HG02840 (cell line): ENCODE data around the gene CA6.
"Not testable (repeated sequence)": the region's sequence is repeated elsewhere in the genome, so short reads cannot be mapped to it uniquely, and the experiment has no call there.

Experiments
- ATAC-seq: cut with Tn5 transposase; IDR thresholded peaks from one replicate; pipeline ENCODE4 v1.9.1; 2021; ENCODE audit warnings: mild to moderate bottlenecking, moderate library complexity, moderate number of reproducible peaks; ENCODE audit not compliant: unreplicated experiment, low FRiP score

CA6 gene

DNA sequence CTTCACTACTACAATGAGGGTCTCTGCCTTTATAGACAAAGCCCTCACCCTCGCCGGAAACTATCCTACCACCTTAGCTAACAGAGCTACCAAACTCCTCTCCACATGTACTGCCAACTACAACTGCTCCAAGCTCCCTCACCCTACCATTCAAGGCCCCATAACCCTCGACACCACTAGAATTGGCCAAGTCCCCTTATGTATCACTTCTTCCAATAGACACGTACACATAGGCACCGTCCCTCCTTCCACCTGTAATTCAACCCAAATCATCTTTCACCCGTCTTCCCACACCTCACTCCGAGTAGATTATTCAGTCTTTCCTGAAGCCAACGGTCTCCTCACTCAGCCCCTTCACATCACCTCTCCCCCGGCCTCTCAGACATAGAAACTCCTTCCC, 19.7 kb upstream of the CA6 start:
- ATAC-seq = no peak

DNA sequence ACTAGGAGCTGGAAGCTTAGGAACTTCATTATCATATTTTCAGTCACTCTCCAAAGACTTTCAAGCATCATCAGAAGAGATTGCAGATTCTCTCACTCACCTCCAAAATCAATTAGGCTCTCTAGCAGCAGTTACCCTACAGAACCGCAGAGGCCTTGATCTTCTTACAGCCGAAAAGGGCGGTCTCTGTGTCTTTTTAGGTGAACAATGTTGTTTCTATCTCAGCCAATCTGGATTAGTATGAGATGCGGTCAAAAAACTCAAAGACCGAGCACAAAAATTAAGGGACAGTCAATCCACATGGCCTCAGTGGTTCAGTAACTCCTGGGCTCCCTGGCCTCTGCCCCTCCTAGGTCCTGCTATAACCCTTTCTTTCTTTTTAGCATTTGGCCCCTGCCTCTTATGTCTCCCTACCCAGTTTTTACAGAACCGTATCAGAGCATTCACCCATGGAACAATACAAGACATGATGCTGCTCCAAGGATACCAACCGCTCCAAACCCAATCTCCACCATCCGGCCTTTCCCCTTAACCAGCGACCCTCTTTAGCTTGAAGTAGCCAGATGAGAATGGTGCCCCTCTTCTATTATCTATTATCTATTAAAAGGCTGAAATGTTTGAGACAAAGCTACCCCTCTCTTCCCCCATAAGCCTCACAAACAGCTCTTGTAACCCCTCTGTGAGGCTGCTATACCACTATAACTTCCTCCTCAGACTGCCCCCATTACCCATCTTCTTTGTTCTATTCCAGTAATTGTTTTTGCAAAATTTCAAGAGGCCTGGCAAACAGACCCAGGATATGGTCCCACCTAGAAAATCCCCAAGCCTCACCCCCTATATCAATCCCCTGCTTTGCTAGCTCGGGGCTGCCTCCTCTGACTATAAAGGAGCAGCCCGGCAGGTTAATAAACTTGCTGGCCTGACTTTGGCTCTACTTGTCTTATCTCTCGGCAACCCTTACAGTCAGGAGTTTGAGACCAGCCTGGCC, 18.7 kb upstream of the CA6 start:
- no peak for ATAC-seq

DNA sequence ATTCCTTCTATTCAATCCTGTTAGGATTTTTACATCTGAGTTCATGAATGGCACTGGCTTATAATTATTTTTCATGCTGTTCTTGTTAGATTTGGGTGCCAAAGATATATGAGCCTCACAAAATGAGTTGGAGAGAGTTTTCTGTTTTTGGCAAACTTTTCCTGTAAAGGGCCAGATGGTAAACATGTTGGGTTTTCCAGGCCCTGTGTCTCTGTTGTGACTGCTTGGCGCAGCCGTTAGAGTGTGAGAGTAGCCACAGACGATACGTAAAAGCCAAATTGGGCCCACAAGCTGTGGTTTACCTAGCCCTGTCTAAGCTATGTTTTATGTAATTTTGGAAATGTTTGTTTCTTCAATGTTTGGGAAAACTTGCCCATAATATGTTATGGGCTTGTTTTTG, 15.6 kb upstream of the CA6 start:
- no peak for ATAC-seq

DNA sequence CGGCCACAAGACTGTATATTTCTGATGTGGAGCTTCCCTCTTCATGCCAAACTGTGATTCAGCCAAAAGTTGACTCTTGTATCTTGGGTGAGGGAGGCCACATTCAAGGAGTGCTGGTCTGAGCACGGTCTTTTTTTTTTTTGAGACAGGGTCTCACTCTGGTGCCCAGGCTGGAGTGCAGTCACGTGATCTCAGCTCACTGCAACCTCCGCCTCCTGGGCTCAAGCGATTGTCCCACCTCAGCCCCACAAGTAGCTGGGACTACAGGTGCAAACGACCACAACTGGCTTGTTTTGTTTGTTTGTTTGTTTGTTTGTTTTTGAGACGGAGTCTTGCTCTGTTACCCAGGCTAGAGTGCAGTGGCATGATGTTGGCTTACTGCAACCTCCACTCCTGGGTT, 8.6 kb upstream of the CA6 start:
- not testable (repeated sequence) for ATAC-seq

DNA sequence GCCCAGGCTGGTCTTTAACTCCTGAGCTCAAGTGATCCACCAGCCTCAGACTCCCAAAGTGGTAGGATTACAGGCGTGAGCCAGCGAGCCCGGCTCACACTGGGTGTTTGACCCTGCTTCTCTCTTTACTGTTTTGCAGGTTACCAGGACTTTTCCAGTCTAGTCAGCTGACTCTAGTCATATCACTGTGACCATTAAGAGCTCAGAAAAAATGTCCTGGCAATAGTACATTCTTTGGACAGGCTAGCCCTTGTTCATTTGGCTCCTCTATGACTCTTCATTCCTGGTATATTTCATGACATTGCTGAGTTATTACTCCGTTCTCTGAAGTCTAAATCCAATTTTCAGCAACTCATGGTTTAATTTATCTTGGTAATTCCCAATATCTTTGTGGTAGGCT, 8.0 kb upstream of the CA6 start:
- no peak for ATAC-seq

DNA sequence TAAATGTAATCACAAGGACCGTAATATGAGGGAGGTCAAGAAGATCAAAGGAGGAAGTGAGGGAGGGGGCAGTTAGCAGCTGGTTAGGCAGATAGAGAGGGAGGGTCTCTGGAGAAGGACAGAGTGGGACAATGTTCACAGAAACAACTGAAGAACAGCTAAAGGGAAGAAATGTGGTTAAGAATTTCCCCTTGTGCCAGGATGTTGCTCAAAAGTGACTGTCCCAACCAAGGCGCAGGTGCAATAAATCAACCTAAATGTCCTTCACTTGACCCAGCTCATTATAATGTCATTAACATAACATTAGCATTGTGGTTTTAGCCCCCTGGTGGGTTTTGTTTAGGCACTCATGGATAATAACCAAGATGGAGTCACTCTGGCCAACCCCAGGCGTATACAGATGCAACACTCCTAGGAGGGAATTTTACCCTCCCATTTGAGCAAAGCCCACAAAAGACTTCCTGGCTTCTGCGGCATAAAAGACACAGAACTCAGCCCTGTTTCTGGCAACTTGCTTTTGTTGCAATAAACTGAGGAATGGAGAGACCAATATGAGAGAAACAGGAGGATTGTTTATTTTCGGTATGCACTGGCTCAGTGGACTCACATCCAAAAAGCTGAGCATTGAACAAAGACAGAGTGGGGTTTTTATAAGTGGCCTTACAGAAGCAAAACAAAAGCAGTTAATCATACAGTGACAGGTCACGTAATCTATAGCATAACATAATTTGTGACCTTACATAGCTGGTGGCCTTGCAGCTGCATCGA, 7.3 kb upstream of the CA6 start:
- ATAC-seq = no peak

DNA sequence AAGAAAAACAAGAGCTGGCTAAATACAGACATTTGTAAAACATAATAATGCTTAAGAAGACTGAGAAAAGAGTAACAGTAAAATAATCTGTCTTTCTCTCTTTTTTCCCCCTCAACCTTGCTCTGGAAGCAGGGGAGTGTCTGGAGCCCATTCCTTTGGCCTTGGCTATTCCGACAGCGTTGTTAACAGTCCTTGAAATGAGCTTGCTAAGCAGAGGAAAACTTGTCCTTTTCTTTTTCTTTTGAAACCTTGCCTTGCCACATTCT, 6.7 kb upstream of the CA6 start:
- ATAC-seq = no peak

DNA sequence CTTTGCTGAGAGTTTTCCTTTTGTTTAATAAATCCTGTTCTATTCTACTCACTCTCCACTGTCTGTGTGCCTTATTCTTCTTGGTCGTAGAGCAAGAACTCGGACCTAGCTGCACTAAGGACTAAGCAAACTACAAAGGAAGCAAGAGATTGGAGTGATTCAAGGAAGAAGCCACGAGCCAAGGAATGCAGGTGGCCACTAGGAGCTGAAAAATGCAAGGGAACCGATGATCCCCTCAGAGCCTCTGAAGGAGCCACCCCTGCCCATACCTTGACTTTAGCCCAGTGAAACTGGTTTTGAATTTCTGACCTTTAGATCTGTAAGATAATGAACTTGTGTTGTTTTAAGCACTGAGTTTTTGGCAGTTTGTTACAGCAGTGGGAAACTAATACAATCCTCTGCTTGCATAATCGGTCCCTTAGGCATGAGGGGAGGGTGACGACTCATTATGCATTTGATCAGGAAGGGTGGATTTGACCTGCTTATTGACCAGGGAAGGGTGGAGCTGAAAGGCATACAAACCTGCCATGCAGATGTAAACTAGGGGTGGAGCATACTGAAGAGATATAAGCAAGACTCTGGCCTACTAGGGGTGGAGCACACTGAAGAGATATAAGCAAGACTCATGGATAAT, 6.2 kb upstream of the CA6 start:
- no peak for ATAC-seq

DNA sequence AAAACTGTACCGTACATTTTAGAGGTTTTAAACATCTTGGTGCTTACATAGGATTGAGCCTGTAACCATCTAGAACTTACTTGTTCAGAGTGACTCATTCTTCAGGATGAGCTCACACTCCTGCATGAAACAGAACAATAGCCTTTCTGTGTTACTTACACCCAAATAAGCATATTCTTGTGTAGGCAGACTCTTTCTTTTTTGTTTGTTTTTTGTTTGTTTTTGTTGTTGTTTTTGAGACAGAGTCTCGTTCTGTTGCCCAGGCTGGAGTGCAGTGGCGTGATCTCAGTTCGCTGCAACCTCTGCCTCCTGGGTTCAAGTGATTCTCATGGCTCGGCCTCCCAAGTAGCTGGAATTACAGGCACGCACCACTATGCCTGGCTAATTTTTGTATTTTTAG, 3.8 kb upstream of the CA6 start:
- ATAC-seq = no peak

DNA sequence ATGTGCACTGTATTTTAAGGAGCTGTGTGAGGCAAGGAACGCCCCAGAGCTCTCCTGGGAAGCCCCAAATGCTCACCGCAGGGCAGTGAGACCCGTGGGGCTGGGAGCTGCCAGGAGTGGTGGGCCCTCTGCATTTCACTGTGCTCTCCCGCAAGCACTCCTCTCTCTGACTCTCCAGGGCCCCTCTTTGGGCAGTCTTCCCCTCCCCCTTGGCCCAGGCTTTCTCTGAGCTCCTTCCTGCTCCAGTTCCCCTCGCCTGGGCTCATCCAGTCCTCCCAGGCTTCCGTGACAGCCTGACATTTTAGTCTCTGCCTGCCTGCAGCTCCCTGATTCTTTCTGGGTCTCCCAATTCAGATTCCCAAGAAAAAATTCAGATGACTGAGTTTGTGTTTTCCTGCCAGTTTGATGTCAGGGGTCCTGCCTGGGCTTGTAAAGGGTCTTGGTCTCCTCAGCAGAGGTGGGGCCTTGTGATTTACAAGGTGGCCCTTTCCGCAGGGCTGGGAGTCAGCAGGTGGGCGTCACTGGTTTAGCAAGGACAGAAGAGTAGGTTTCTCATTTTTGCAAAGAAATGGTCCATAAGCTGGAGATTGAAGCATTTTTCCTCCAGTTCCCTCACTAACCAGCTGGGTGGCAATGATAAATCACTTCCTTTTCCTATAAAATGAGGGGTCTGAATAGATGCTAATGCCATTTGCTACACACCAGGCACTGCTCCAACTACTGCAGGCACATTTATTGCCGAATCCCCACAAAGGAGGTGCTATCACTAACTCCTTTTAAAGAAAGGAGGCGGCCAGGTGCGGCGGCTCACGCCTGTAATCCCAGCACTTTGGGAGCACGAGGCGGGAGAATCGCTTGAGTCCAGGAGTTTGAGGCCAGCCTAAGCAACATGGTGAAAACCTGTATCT, 1.9 kb upstream of the CA6 start:
- ATAC-seq = no peak

DNA sequence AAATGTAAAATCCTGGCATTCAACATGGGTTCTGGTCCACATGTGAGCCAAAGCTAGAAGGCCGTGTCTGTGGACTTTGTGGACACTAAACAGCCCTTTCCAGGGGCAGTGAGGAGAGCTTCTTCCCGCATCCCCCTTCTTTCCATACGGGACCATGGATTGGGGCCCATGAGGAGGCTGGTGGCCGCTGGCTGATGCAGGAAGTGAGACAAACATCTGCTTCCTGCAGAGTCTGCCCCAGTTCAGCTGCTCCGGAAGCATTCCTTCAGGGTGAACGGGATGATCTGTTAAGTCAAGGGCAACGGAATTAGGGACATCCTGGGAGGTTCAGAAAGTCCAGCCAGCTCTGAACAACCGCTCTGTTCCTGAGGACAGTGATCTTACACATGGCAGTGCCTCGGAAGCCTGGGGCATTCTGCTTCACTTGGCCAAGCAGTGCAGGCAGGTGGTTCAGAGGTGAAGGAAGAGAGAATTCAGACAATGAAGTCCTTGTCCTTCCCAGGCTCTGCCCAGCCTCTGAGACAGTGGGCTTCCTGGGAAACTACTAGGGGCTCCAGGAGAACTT, 1.5 kb downstream of the CA6 start:
- no peak for ATAC-seq

DNA sequence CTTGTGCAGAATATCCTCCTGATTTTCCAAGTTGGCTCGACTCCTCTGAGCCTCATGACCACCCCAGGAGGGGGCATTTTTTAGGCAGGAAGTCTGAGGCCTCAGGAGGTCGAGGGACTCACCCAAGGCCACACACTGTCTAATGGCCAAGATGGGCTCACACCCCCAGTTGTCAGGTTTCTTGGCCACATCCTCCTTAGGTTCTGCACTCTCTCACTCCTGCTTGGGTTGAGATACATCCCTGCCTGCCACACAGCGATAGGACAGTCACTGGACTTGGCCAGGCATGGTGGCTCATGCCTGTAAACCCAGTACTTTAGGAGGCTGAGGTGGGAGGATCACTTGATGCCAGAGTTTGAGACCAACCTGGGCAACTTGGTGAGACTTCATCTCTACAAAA, 4.6 kb downstream of the CA6 start:
- no peak for ATAC-seq

DNA sequence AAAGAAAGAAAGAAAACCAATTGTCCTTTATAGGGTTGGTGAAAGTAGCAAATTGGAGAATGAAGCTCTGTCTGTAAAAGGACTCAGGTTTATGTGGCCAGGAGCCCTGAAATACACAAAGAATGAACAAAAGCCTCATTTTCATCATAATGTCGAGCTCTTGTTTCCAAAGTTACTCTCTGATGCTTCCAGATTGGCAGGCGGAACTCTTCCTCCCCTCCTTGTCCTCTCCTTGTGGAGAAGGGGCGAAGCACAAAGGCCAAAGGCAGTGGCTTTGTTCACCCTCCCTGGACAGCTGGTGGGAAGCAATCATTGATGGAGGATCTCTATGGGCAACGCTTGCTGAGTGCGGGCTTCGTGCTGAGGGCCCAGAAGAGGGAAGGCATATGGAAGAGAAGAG, 5.6 kb downstream of the CA6 start:
- no peak for ATAC-seq

DNA sequence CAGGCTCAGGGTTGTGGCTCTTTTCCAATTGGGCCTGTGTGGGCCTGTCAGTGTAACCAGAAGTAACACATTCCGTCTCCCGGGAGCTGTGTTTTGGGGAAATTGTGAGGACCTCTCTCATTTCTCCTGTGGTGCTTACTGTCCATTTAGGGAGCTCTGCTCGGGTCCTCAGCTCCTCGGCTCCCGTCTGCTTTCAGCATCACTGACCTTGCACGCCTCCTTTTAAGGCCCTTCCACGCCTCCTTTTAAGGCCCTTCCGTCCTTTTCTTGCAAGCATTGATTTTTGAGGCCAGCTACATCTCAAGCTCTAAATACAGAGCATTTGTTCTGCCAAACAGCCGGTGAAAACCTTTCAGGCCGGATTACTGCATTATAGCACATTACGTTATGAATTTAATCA, 9.7 kb downstream of the CA6 start:
- ATAC-seq = no peak

DNA sequence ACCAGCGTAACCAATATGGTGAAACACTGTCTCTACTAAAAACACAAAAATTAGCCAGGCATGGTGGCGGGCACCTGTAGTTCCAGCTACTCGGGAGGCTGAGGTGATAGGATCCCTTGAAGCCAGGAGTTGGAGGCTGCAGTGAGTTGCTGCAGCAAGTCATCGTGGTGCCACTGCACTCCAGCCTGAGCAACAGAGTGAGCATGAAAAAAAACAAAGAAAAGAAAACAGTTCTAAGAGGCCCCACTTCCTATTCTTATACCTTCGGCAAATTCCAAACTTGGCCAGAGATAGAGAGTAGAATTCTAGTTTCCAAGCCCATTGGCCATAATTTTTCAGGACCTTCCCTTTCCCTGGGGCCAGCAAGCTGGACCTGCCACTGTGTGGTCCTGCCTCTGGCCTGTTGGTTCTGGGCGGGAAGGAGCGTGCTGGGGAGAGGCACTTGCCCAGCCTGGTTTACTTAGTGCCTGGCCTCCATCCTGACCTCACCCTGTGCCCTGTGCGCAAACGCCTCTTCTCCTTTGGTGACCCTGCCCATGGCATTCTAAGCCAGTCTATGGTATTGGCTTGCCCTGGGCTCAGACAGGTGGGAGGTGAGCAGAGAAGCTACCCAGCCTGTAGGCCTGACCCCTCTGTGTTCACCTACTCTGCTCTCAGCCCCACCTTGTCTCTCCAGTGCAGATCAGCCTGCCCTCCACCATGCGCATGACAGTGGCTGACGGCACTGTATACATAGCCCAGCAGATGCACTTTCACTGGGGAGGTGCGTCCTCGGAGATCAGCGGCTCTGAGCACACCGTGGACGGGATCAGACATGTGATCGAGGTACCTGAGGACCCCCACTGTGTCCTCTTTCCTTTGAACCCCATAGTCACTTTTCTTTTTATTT, 11.0 kb downstream of the CA6 start:
- ATAC-seq = no peak

DNA sequence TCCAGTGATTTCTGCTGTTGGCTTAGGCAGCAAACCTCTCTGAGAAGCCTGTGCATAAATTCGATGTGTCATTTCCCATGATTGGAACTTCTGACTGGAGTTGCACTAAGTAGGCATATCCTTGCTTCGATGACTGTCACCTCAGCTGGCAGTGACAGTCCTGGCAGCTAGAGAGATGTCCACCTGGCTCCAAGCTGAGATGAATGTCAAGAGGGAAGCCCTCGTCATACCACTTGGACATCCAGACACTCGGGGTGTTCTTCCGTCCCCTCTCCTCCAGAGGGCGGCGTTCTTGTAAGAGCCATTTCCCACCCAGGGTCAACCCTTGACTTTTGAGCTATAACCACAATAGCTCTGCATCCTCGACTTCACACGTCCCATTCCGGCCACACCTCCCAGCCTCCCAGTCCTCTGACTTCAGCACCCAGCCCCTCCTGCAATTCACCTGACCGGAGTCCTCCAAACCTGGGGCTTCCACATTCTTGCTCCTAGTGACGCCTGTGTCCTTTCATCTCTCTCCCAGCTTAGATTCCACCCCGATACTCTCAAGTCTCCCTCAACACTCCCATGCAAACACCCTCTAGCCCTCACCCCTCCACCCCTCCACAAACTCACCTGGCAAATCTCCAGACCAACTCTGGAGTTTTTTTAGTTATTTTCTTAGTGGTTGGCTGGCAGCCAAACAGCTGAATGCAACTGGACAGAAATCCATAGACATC, 17.3 kb downstream of the CA6 start:
- ATAC-seq = no peak

DNA sequence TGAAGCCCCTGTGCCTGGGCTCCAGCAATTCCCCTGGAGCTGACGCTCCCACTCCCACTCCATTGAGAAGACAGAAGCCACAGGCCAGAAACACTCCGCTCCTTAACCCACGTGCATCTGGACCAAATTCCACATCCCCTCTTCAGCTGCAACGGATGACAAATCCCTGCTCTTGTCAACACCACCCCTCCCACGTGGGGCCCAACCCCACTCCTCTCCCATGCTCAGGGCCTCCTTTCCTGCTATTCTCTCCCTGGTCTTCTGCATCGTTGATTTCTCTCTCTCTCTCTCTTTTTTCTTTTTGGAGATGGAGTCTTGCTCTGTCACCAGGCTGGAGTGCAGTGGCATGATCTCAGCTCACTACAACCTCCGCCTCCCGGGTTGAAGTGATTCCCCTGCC, 18.3 kb downstream of the CA6 start:
- ATAC-seq = no peak

DNA sequence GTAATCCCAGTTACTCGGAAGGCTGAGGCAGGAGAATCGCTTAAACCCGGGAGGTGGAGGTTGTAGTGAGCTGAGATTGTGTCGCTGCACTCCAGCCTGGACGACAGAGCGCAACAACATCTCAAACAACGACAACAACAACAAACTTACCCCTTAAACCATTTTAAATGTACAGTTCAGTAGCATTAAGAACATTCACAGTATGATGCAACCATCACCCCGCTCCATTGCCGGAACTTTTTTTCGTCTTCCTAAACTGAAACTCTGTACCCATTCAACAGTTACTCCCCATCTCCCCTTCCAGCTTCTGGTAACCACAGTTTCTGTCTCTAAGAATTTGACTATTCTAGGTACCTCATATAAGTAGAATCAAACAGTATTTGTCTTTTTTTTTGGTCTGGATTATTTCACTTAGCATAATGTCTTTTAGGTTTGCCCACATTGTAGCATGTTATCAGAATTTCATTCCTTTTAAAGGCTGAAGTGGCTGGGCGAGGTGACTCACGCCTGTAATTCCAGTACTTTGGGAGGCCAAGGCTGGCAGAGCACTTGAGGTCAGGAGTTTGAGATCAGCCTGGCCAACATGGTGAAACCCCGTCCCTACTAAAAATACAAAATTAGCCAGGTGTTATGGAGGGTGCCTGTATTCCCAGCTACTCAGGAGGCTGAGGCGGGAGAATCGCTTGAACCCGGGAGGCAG, 19.6 kb downstream of the CA6 start:
- ATAC-seq = no peak
